ENCODE data around the gene IFT80. TPM values are rescaled to one million over a fixed set of nuclear protein-coding genes. Genes with fewer than 3 reads are reported as not detected.
A peak's percentile ranks its signal among the peaks of the same experiment; 100 is the strongest.

IFT80 gene
- total and polyA plus RNA-seq, 2 donors (not counting 1 experiment from before 2014, with no cell fraction given): 38.4 to 75.0 TPM

DNA sequence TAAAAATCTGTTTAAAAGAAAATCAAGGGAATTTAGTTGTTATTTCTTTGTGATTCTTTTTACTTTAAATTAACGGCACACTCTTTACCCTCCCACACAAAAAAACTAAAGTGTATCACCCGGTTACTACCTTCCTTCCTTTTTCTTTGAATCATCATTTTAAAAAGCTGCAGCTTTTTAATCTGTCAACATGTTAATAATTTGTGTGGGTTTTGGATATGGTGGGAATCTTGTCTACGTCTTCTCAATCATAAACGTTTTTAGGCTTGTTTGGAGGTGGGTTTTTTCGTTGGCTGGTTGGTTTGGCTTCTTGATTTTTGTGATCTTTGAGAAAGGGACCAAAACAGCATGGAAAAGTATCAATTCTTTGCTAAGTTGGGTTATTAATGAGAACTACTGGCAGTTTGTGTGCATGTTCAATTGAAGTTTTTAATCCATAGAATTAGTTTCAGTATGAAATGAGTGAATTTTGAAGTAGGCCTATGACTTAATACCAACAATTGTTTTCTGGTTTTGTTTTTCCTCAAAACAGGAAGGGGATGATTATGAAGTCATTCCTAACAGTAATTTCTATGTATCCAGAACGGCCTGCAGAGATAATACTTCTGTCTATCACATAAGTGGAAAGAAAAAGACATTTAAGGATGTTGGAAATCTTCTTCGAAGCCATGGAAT, 4.9 kb upstream of the IFT80 start:
- H2AFZ ChIP-seq (ENCODE audit: low read length): peak overlapping the region; percentile 8
- H3K27ac ChIP-seq (ENCODE audit: insufficient read depth, low read length): peak overlapping the region; percentile 50
- H3K36me3 ChIP-seq (ENCODE audit: control insufficient read depth, insufficient read depth, low read length): no peaks in the 10 kb centered on the region
- H3K79me2 ChIP-seq (ENCODE audit: control insufficient read depth, insufficient read depth, low read length): peaks cover 95% of the 10 kb centered on the region
- H3K4me3 ChIP-seq (replicated peaks in 1 of 4; ENCODE audit: control extremely low read depth in 1 of 4, insufficient read depth in 1 of 4, low read depth in 3 of 4, low read length in 4 of 4): peak overlapping the region in 3 of 4 experiments; percentile 15 to 93 (median 78)
- no peak for TF ChIP-seq EZH2 (IDR thresholded peaks at IDR 0.05; ENCODE audit: low read length, missing control alignments)
- TF ChIP-seq, protein P1, sequence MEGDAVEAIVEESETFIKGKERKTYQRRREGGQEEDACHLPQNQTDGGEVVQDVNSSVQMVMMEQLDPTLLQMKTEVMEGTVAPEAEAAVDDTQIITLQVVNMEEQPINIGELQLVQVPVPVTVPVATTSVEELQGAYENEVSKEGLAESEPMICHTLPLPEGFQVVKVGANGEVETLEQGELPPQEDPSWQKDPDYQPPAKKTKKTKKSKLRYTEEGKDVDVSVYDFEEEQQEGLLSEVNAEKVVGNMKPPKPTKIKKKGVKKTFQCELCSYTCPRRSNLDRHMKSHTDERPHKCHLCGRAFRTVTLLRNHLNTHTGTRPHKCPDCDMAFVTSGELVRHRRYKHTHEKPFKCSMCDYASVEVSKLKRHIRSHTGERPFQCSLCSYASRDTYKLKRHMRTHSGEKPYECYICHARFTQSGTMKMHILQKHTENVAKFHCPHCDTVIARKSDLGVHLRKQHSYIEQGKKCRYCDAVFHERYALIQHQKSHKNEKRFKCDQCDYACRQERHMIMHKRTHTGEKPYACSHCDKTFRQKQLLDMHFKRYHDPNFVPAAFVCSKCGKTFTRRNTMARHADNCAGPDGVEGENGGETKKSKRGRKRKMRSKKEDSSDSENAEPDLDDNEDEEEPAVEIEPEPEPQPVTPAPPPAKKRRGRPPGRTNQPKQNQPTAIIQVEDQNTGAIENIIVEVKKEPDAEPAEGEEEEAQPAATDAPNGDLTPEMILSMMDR (conservative IDR thresholded peaks at IDR 0.05 in 1 of 2, IDR thresholded peaks at IDR 0.05 in 1 of 2; ENCODE audit: low read depth in 1 of 2, low read length in 2 of 2): no peak
- H3K4me1 ChIP-seq (ENCODE audit: control insufficient read depth, extremely low read depth, insufficient read depth, low read length): peaks cover 5% of the 10 kb centered on the region
- H3K9ac ChIP-seq (ENCODE audit: insufficient read depth, low read length): no peak overlapping the region
- peak overlapping the region; percentile 87 for H3K4me2 ChIP-seq (ENCODE audit: extremely low read depth, insufficient read depth, low read length)
- peak; percentile 39 to 56 for DNase-seq (ENCODE audit: low read depth in 2 of 2)
- H4K20me1 ChIP-seq (ENCODE audit: control insufficient read depth, extremely low read depth, insufficient read depth, low read length): no peaks in the 10 kb centered on the region
- H3K27me3 ChIP-seq (ENCODE audit: control insufficient read depth, insufficient read depth, low read length): no peaks in the 10 kb centered on the region
- no peaks in the 10 kb centered on the region for H3K9me3 ChIP-seq (ENCODE audit: control insufficient read depth, insufficient read depth, low read depth, low read length)

DNA sequence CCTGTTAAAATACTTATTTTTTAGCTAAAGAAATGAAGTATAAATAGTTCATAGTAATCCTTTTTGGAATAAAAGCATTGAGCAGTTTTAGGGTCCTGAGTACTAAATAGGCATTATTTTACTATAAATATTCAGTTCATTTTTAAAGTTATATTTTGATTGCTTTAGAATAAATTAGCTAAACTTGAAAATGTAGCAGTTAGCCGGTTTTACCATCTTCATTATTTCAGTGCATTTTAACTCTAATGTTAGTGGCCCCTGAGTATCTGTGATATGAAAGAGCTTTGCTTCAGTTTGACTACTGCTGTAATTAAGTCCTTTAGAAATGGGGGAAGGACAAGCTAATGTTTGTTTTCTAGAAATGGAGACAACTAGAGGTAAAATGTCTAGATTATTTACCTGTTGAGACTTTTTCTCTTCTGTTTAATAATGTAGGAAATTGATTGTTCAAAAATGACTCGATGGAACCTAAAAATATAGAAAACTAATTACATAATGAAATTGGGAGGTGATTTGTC, 4.1 kb upstream of the IFT80 start:
- peak overlapping the region; percentile 87 for H3K4me2 ChIP-seq (ENCODE audit: extremely low read depth, insufficient read depth, low read length)
- H3K9me3 ChIP-seq (ENCODE audit: control insufficient read depth, insufficient read depth, low read depth, low read length): no peaks in the 10 kb centered on the region
- peak overlapping the region; percentile 16 to 93 (median 80) for H3K4me3 ChIP-seq (replicated peaks in 1 of 4; ENCODE audit: control extremely low read depth in 1 of 4, insufficient read depth in 1 of 4, low read depth in 3 of 4, low read length in 4 of 4)
- DNase-seq (ENCODE audit: low read depth in 2 of 2): peak; percentile 23 to 64
- H3K27me3 ChIP-seq (ENCODE audit: control insufficient read depth, insufficient read depth, low read length): no peaks in the 10 kb centered on the region
- no peaks in the 10 kb centered on the region for H3K36me3 ChIP-seq (ENCODE audit: control insufficient read depth, insufficient read depth, low read length)
- H3K4me1 ChIP-seq (ENCODE audit: control insufficient read depth, extremely low read depth, insufficient read depth, low read length): peaks cover 5% of the 10 kb centered on the region
- H3K9ac ChIP-seq (ENCODE audit: insufficient read depth, low read length): no peak overlapping the region
- peaks cover 95% of the 10 kb centered on the region for H3K79me2 ChIP-seq (ENCODE audit: control insufficient read depth, insufficient read depth, low read length)
- peak overlapping the region; percentile 3 for H2AFZ ChIP-seq (ENCODE audit: low read length)
- TF ChIP-seq EZH2 (IDR thresholded peaks at IDR 0.05; ENCODE audit: low read length, missing control alignments): no peak
- TF ChIP-seq, protein P1 (conservative IDR thresholded peaks at IDR 0.05 in 1 of 2, IDR thresholded peaks at IDR 0.05 in 1 of 2; ENCODE audit: low read depth in 1 of 2, low read length in 2 of 2): no peak
- no peak overlapping the region for H3K27ac ChIP-seq (ENCODE audit: insufficient read depth, low read length)
- H4K20me1 ChIP-seq (ENCODE audit: control insufficient read depth, extremely low read depth, insufficient read depth, low read length): no peaks in the 10 kb centered on the region

DNA sequence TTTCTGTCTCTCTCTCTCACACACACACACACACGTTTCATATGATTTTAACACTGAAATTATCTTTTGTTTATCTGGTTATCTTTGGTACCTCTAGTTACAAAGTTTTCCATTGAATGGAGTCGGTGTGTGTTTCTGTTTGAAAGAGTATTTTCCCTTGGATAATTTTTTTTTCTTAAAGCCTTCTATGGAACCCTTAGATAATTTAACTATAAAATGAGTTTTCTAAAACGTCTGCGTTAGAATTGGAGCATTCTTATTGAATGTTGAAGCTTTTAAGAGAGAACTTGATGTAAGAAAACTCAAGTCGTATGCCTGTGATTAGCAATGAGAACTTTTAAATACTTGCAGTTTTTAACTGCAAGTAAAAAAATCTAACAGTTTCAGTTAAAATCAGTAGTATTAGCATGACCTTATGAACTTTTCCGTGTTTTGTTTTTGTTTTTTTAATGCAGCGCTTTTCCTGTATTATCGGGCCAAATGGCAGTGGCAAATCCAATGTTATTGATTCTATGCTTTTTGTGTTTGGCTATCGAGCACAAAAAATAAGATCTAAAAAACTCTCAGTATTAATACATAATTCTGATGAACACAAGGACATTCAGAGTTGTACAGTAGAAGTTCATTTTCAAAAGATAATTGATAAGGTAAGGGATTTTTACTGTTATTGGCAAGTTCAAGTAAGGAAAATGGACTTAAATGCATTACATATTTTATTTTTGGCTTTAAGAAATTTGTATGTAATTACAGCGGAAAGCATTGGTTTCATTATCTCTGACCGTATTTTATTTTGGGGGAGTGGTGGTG, 3.4 kb upstream of the IFT80 start:
- H3K4me1 ChIP-seq (ENCODE audit: control insufficient read depth, extremely low read depth, insufficient read depth, low read length): peaks cover 5% of the 10 kb centered on the region
- H3K79me2 ChIP-seq (ENCODE audit: control insufficient read depth, insufficient read depth, low read length): peaks cover 95% of the 10 kb centered on the region
- H3K9me3 ChIP-seq (ENCODE audit: control insufficient read depth, insufficient read depth, low read depth, low read length): no peaks in the 10 kb centered on the region
- peak; percentile 17 to 54 for DNase-seq (ENCODE audit: low read depth in 2 of 2)
- H3K4me2 ChIP-seq (ENCODE audit: extremely low read depth, insufficient read depth, low read length): peak overlapping the region; percentile 87
- H2AFZ ChIP-seq (ENCODE audit: low read length): no peak overlapping the region
- H3K4me3 ChIP-seq (replicated peaks in 1 of 4; ENCODE audit: control extremely low read depth in 1 of 4, insufficient read depth in 1 of 4, low read depth in 3 of 4, low read length in 4 of 4): peak overlapping the region; percentile 78 to 96 (median 88)
- no peak overlapping the region for H3K27ac ChIP-seq (ENCODE audit: insufficient read depth, low read length)
- H3K27me3 ChIP-seq (ENCODE audit: control insufficient read depth, insufficient read depth, low read length): no peaks in the 10 kb centered on the region
- TF ChIP-seq, protein P1 (conservative IDR thresholded peaks at IDR 0.05 in 1 of 2, IDR thresholded peaks at IDR 0.05 in 1 of 2; ENCODE audit: low read depth in 1 of 2, low read length in 2 of 2): no peak
- TF ChIP-seq EZH2 (IDR thresholded peaks at IDR 0.05; ENCODE audit: low read length, missing control alignments): no peak
- H3K36me3 ChIP-seq (ENCODE audit: control insufficient read depth, insufficient read depth, low read length): no peaks in the 10 kb centered on the region
- H3K9ac ChIP-seq (ENCODE audit: insufficient read depth, low read length): no peak overlapping the region
- H4K20me1 ChIP-seq (ENCODE audit: control insufficient read depth, extremely low read depth, insufficient read depth, low read length): no peaks in the 10 kb centered on the region

Measured in fibroblast of lung (primary cell).